SK-N-SH treated with all-trans-retinoic acid at 6 μM for 48 hours (cell line): ENCODE data around the gene TTLL7.
A peak's percentile ranks its signal among the peaks of the same experiment; 100 is the strongest.

Source experiments
- ATAC-seq: fragments of 200-7000 bp; cut with Tn5 transposase; 3 replicates; pipeline ENCODE4 v1.9.1; 2020; ENCODE audit warnings: mild to moderate bottlenecking, moderate library complexity
- ARNTL ChIP-seq: fragments of 450-650 bp; formaldehyde crosslinking; IDR thresholded peaks from 2 replicates; pipeline ENCODE4 v1.5.0; 2020; ENCODE audit warnings: low read depth, mild to moderate bottlenecking, moderate library complexity, borderline replicate concordance
- BACH2 ChIP-seq: fragments of 250-450 bp; sonication (Bioruptor Pico); IDR thresholded peaks from 2 replicates; pipeline ENCODE4 v1.9.0; 2021; ENCODE audit warnings: mild to moderate bottlenecking, borderline replicate concordance
- CREB5 ChIP-seq: fragments of 250-450 bp; sonication (Bioruptor Pico); IDR thresholded peaks from 2 replicates; pipeline ENCODE4 v1.5.1; 2020; ENCODE audit warnings: low read depth, mild to moderate bottlenecking, moderate library complexity
- CSDC2 ChIP-seq: fragments of 250-450 bp; sonication (Bioruptor Pico); IDR thresholded peaks from 2 replicates; pipeline ENCODE4 v1.5.0; 2020; ENCODE audit warnings: mild to moderate bottlenecking, moderate library complexity
- CSRNP3 ChIP-seq: fragments of 250-450 bp; sonication (Bioruptor Pico); IDR thresholded peaks from 2 replicates; pipeline ENCODE4 v1.5.1; 2021; ENCODE audit warnings: mild to moderate bottlenecking, moderate library complexity
- ESRRG ChIP-seq: fragments of 250-450 bp; sonication (Bioruptor Pico); IDR thresholded peaks from 2 replicates; pipeline ENCODE4 v1.6.1; 2021; ENCODE audit warnings: mild to moderate bottlenecking
- GLIS3 ChIP-seq: fragments of 250-450 bp; sonication (Bioruptor Pico); IDR thresholded peaks from 2 replicates; pipeline ENCODE4 v1.5.0; 2020; ENCODE audit warnings: mild to moderate bottlenecking, moderate library complexity
- ISL1 ChIP-seq: fragments of 250-450 bp; sonication (Bioruptor Pico); IDR thresholded peaks from 2 replicates; pipeline ENCODE4 v2.1.2; 2022; ENCODE audit warnings: mild to moderate bottlenecking, moderate library complexity
- OSR1 ChIP-seq: fragments of 250-450 bp; sonication (Bioruptor Pico); IDR thresholded peaks from 2 replicates; pipeline ENCODE4 v1.8.0; 2022; ENCODE audit warnings: moderate library complexity, mild to moderate bottlenecking, inconsistent platforms
- PATZ1 ChIP-seq: fragments of 250-450 bp; sonication (Bioruptor Pico); IDR thresholded peaks from 2 replicates; pipeline ENCODE4 v1.8.0; 2020; ENCODE audit warnings: mild to moderate bottlenecking, moderate library complexity, borderline replicate concordance
- POU6F1 ChIP-seq: fragments of 250-450 bp; sonication (Bioruptor Pico); IDR thresholded peaks from 2 replicates; pipeline ENCODE4 v1.8.0; 2021; ENCODE audit warnings: low read depth, mild to moderate bottlenecking, moderate library complexity, borderline replicate concordance
- PPARA ChIP-seq: fragments of 250-450 bp; sonication (Bioruptor Pico); IDR thresholded peaks from 2 replicates; pipeline ENCODE4 v1.5.0; 2020; ENCODE audit warnings: mild to moderate bottlenecking, borderline replicate concordance
- RARB ChIP-seq: fragments of 250-450 bp; sonication (Bioruptor Pico); IDR thresholded peaks from 2 replicates; pipeline ENCODE4 v1.8.0; 2021; ENCODE audit warnings: mild to moderate bottlenecking, moderate library complexity
- SNAI2 ChIP-seq: fragments of 250-450 bp; sonication (Bioruptor Pico); IDR thresholded peaks from 2 replicates; pipeline ENCODE4 v1.5.0; 2020; ENCODE audit warnings: mild to moderate bottlenecking, moderate library complexity
- TCF4 ChIP-seq: fragments of 250-450 bp; sonication (Bioruptor Pico); IDR thresholded peaks from 2 replicates; pipeline ENCODE4 v1.8.0; 2021; ENCODE audit warnings: mild to moderate bottlenecking, moderate library complexity, borderline replicate concordance
- TOX ChIP-seq: fragments of 250-450 bp; sonication (Bioruptor Pico); IDR thresholded peaks from 2 replicates; pipeline ENCODE4 v1.8.0; 2021; ENCODE audit warnings: mild to moderate bottlenecking, moderate library complexity, borderline replicate concordance
- ZC3H10 ChIP-seq: fragments of 250-450 bp; sonication (Bioruptor Pico); IDR thresholded peaks from 2 replicates; pipeline ENCODE4 v1.5.1; 2021; ENCODE audit warnings: mild to moderate bottlenecking, moderate library complexity
- ZFP3 ChIP-seq: fragments of 250-450 bp; sonication (Bioruptor Pico); IDR thresholded peaks from 2 replicates; pipeline ENCODE4 v1.5.0; 2020; ENCODE audit warnings: mild to moderate bottlenecking, moderate library complexity
- ZFP30 ChIP-seq: fragments of 450-650 bp; formaldehyde crosslinking; IDR thresholded peaks from 2 replicates; pipeline ENCODE4 v1.5.0; 2022; ENCODE audit warnings: mild to moderate bottlenecking, moderate library complexity
- ZNF565 ChIP-seq: fragments of 450-650 bp; formaldehyde crosslinking; conservative IDR thresholded peaks from 2 replicates; pipeline ENCODE4 v1.5.0; 2020; ENCODE audit warnings: low read depth, mild to moderate bottlenecking, moderate library complexity
- ZNF70 ChIP-seq: fragments of 450-650 bp; formaldehyde crosslinking; IDR thresholded peaks from 2 replicates; pipeline ENCODE4 v1.5.0; 2020; ENCODE audit warnings: mild to moderate bottlenecking, moderate library complexity
- ZNF8 ChIP-seq: fragments of 450-650 bp; formaldehyde crosslinking; IDR thresholded peaks from 2 replicates; pipeline ENCODE4 v1.5.0; 2020; ENCODE audit warnings: mild to moderate bottlenecking, moderate library complexity

The TTLL7 gene

GRCh38 chr1:83900524-83900923, 98.4 kb downstream of the TTLL7 start:
- TF ChIP-seq ESRRG (CRISPR knock-in tag) = no peak
- TF ChIP-seq ZFP30 (CRISPR knock-in tag) = no peak
- TF ChIP-seq CSRNP3 = no peak
- TF ChIP-seq, all 23 proteins: peak for 0
- peak; percentile 50 for ATAC-seq

- TF ChIP-seq OSR1 (no peak), ZNF70 (CRISPR knock-in tag) (no peak)
- no peak for ATAC-seq
These were observed 101.4 kb downstream of the TTLL7 start for GRCh38 chr1:83897516-83897915.

- TF ChIP-seq TCF4 (CRISPR knock-in tag) (no peak), SNAI2 (CRISPR knock-in tag) (no peak), BACH2 (CRISPR knock-in tag) (no peak), POU6F1 (CRISPR knock-in tag) (no peak)
- ATAC-seq = no peak
These were observed 102.6 kb downstream of the TTLL7 start for GRCh38 chr1:83896299-83896698.

- no peak for TF ChIP-seq BACH2 (CRISPR knock-in tag)
- peak; percentile 66 for TF ChIP-seq ISL1 (CRISPR knock-in tag)
- no peak for ATAC-seq
These were observed 109.2 kb downstream of the TTLL7 start for GRCh38 chr1:83889707-83890106.

- no peak for ATAC-seq
These were observed 111.4 kb downstream of the TTLL7 start for GRCh38 chr1:83887483-83887882.

More at GRCh38 chr1:83887483-83887882, 111.4 kb downstream of the TTLL7 start:
- no peak for TF ChIP-seq ZNF70 (CRISPR knock-in tag)
- TF ChIP-seq ZC3H10 = no peak
- no peak for TF ChIP-seq POU6F1 (CRISPR knock-in tag)
- TF ChIP-seq ARNTL (CRISPR knock-in tag) = no peak
- TF ChIP-seq OSR1 = no peak
- no peak for TF ChIP-seq ZNF565 (CRISPR knock-in tag)
- no peak for TF ChIP-seq ESRRG (CRISPR knock-in tag)
- no peak for TF ChIP-seq ZNF8
- TF ChIP-seq PPARA = no peak
- no peak for TF ChIP-seq ISL1 (CRISPR knock-in tag)
- no peak for TF ChIP-seq TOX
- TF ChIP-seq GLIS3 (CRISPR knock-in tag) = no peak
- no peak for TF ChIP-seq CSDC2 (CRISPR knock-in tag)
- no peak for TF ChIP-seq PATZ1
- no peak for TF ChIP-seq ZFP30 (CRISPR knock-in tag)
- no peak for TF ChIP-seq RARB (CRISPR knock-in tag)
- TF ChIP-seq TCF4 (CRISPR knock-in tag) = no peak
- no peak for TF ChIP-seq CREB5 (CRISPR knock-in tag)
- TF ChIP-seq CSRNP3 = no peak
- no peak for TF ChIP-seq ZFP3 (CRISPR knock-in tag)
